A673 (cell line): Measurements from ENCODE around the gene CSNK1G2.

Experiments used
- EZH2 ChIP-seq: fragments of 200-600 bp; sonication (generic); IDR thresholded peaks from 2 replicates; pipeline ENCODE4 v1.6.1; 2017; ENCODE audit warnings: borderline replicate concordance, low read depth, mild to moderate bottlenecking, mixed read lengths, antibody characterized with exemption, low read length; ENCODE audit not compliant: poor library complexity, severe bottlenecking
- TF ChIP-seq, protein P1 (sequence below): fragments of 300-800, 200-600 bp; sonication (generic); conservative IDR thresholded peaks from 2 replicates; pipeline ENCODE4 v1.5.1; 2017; ENCODE audit warnings: low read depth, mild to moderate bottlenecking, antibody characterized with exemption, low read length, moderate library complexity, mixed read lengths

DNA sequence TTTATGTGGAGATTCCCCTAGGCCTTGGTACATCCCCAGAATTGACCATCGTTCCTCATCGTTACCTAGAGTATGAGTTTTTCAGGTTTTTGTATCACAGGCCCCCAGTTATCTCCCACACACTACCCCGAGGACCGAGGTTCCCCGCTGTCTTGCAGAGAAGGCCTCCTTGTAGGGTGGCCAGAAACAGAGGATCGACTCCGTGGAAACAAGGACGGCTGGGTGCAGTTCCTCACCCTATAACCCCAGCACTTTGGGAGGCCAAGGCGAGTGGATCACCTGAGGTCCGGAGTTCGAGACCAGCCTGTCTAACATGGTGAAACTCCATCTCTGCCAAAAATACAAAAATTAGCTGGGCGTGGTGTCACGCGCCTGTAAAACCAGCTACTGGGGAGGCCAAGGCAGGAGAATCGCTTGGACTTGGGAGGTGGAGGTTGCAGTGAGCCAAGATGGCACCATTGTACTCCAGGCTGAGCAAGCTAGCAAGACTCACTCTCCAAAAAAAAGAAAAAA lies 35.1 kb upstream of the CSNK1G2 start:
- TF ChIP-seq EZH2: no peak
- TF ChIP-seq, protein P1, sequence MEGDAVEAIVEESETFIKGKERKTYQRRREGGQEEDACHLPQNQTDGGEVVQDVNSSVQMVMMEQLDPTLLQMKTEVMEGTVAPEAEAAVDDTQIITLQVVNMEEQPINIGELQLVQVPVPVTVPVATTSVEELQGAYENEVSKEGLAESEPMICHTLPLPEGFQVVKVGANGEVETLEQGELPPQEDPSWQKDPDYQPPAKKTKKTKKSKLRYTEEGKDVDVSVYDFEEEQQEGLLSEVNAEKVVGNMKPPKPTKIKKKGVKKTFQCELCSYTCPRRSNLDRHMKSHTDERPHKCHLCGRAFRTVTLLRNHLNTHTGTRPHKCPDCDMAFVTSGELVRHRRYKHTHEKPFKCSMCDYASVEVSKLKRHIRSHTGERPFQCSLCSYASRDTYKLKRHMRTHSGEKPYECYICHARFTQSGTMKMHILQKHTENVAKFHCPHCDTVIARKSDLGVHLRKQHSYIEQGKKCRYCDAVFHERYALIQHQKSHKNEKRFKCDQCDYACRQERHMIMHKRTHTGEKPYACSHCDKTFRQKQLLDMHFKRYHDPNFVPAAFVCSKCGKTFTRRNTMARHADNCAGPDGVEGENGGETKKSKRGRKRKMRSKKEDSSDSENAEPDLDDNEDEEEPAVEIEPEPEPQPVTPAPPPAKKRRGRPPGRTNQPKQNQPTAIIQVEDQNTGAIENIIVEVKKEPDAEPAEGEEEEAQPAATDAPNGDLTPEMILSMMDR: no peak
